K562 (cell line): ENCODE data around the gene PMVK. TPM values are rescaled to one million over a fixed set of nuclear protein-coding genes. Genes with fewer than 3 reads are reported as not detected.

Experiments
- ARID2 ChIP-seq: fragments of 450-650 bp; IDR thresholded peaks from 2 replicates; pipeline ENCODE4 v1.6.1; 2017; ENCODE audit warnings: antibody characterized with exemption, mild to moderate bottlenecking
- ATF1 ChIP-seq, 2 experiments: fragments of 450-650 bp in 1 of 2; IDR thresholded peaks; 2 replicates each; pipeline ENCODE4 v1.6.1; 2016; ENCODE audit warnings: missing compliant biosample characterization in 1 of 2, missing genetic modification characterization in 1 of 2
- BRD9 ChIP-seq: fragments of 450-650 bp; IDR thresholded peaks from 2 replicates; pipeline ENCODE4 v1.6.1; 2018; ENCODE audit warnings: low read depth; ENCODE audit not compliant: partially characterized antibody
- BRF2 ChIP-seq: IDR thresholded peaks from 3 replicates; pipeline ENCODE4 v1.6.1; 2011; ENCODE audit warnings: borderline replicate concordance, mild to moderate bottlenecking; ENCODE audit not compliant: insufficient read length, insufficient read depth
- CBFA2T2 ChIP-seq: fragments of 450-650 bp; conservative IDR thresholded peaks from 2 replicates; pipeline ENCODE4 v1.6.1; 2017; ENCODE audit warnings: mild to moderate bottlenecking
- ESRRA ChIP-seq: fragments of 450-650 bp; IDR thresholded peaks from 2 replicates; pipeline ENCODE4 v1.6.1; 2014; ENCODE audit warnings: low read depth, mild to moderate bottlenecking, moderate library complexity, borderline replicate concordance
- FOXA3 ChIP-seq, 2 experiments: fragments of 450-650 bp in 1 of 2; sonication (generic) in 1 of 2; formaldehyde crosslinking; IDR thresholded peaks in 1 of 2; conservative IDR thresholded peaks in 1 of 2; 2 replicates each; pipeline versions ENCODE4 v1.4.0 to v1.8.0; 2020 to 2022; ENCODE audit warnings: mild to moderate bottlenecking in 2 of 2, missing genetic modification reagents in 1 of 2
- FOXK2 ChIP-seq, 2 experiments: fragments of 450-650 bp; IDR thresholded peaks in 1 of 2; conservative IDR thresholded peaks in 1 of 2; 2 replicates each; pipeline ENCODE4 v1.6.1; 2016; ENCODE audit warnings: low read depth in 2 of 2, mild to moderate bottlenecking in 1 of 2
- GABPB1 ChIP-seq: sonication (generic); formaldehyde crosslinking; IDR thresholded peaks from 2 replicates; pipeline ENCODE4 v1.8.0; 2022; ENCODE audit warnings: mild to moderate bottlenecking, missing genetic modification reagents
- GTF2A2 ChIP-seq: IDR thresholded peaks from 2 replicates; pipeline ENCODE4 v1.6.1; 2016; ENCODE audit warnings: mild to moderate bottlenecking, missing genetic modification characterization, missing compliant biosample characterization
- HMGXB4 ChIP-seq: sonication (generic); formaldehyde crosslinking; IDR thresholded peaks from 2 replicates; pipeline ENCODE4 v1.8.1; 2023; ENCODE audit warnings: mild to moderate bottlenecking, missing genetic modification reagents
- PCBP1 ChIP-seq: fragments of 200-400 bp; formaldehyde crosslinking; IDR thresholded peaks from 2 replicates; pipeline ENCODE4 v1.6.1; 2018; ENCODE audit warnings: mild to moderate bottlenecking, low read depth, low read length; ENCODE audit not compliant: poor library complexity, severe bottlenecking
- POLR2AphosphoS2 ChIP-seq: IDR thresholded peaks from 2 replicates; pipeline ENCODE4 v1.6.1; 2012; ENCODE audit warnings: low read length, improper control_type of control experiment
- RAD51 ChIP-seq: fragments of 450-650 bp; IDR thresholded peaks from 2 replicates; pipeline ENCODE4 v1.7.1; 2016; ENCODE audit warnings: low read depth, mild to moderate bottlenecking, borderline replicate concordance
- SMAD2 ChIP-seq: fragments of 150-350 bp; IDR thresholded peaks from 2 replicates; pipeline ENCODE4 v1.6.1; 2014; ENCODE audit warnings: low read depth, mild to moderate bottlenecking, low read length
- ZBTB7A ChIP-seq: IDR thresholded peaks from 2 replicates; pipeline ENCODE4 v1.6.1; 2011; ENCODE audit warnings: low read depth, mild to moderate bottlenecking, low read length, moderate library complexity, borderline replicate concordance; ENCODE audit not compliant: control insufficient read depth
- ZNF212 ChIP-seq: fragments of 450-650 bp; formaldehyde crosslinking; IDR thresholded peaks from 2 replicates; pipeline ENCODE4 v1.4.0; 2020; ENCODE audit warnings: mild to moderate bottlenecking
- ZNF282 ChIP-seq: sonication (generic); formaldehyde crosslinking; IDR thresholded peaks from 2 replicates; pipeline ENCODE4 v1.8.1; 2023; ENCODE audit warnings: missing genetic modification reagents
- polyA plus RNA-seq, 8 experiments: library from polyadenylated mRNA; depleted of rRNA in 4 of 8; stranded (reverse) in 5 of 8; unstranded in 3 of 8; fragments of >200 nt; fragmentation: Nextera tagmentation in 2 of 8; fragmentation: Illumina TruSeq in 1 of 8; extraction: Ambion mirVana in 2 of 8; extraction: Trizol in 1 of 8; gene quantifications; 2 replicates each; pipeline versions ENCODE4 v1.2.1 to v1.2.3, GENCODE V29; 2011 to 2014; ENCODE audit warnings: inconsistent platforms in 1 of 8, missing spikeins in 1 of 8
- total RNA-seq, 7 experiments: library from RNA; depleted of rRNA in 6 of 7; stranded (reverse); fragments of >200 nt in 6 of 7; fragmentation: Illumina TruSeq in 2 of 7; extraction: Trizol in 2 of 7; gene quantifications; 2 replicates each; pipeline versions ENCODE4 v1.2.1 to v1.2.3, GENCODE V29; 2011 to 2021; ENCODE audit warnings: low replicate concordance in 1 of 7
- TF ChIP-seq, protein P1 (sequence below): IDR thresholded peaks from 2 replicates; pipeline ENCODE4 v1.6.1; 2012; ENCODE audit warnings: low read depth, low read length, improper control_type of control experiment, borderline replicate concordance
- TF ChIP-seq, protein P2 (sequence below): sonication (generic); formaldehyde crosslinking; IDR thresholded peaks from 2 replicates; pipeline ENCODE4 v1.8.0; 2022; ENCODE audit warnings: mild to moderate bottlenecking, missing genetic modification reagents, borderline replicate concordance

The PMVK gene
- total and polyA plus RNA-seq, 9 of the 15 experiments (the other 6 are each of a cell fraction or from before 2014, with no cell fraction given), result 1.1 to 15.3 (median 6.3) TPM

DNA sequence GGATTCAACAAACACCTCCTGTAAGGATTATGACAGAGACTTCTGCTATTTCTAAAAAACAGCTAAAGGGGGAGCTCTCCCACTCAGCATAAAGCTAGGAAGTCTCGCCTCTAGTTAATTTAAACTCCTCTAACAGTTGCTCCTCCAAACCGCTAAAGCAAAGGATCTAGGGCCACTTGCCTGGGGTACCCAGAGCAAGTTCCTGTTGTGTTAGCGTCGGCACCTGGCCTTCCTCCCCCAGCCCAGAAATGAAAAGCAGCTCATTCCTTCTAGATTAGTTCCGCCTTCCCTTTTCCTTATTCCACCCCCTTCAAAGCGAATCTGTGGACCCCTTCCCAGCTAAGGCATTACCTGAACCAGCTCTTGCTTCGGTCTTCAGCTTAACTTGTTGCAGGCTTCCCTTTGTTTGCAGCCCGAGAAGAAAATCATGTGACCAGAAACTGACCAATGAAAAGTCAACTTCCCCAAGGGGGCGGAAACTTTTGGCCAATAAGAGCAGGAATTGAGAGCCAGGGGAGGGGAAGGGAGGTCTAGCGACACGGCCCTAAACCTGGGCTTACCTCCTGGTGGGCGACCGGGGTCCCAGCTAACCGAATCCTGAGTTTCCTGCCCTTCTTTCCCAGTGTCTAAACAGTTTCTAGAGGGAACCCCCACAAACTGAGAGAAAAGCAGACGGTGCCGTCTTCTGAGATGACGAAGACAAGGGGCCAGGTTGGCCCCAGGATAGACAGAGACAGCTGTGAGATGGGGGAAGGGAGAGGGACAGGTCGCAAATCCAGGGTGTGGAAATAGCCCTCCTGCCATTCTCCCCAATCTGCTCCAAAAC, 19.4 kb upstream of the PMVK start, which contains the start of gene PBXIP1 (continued):
- TF ChIP-seq GABPB1 (CRISPR knock-in tag) (0 out of 2 replicates have a peak, but pooled peaks have one; percentile 51), ARID2 (no peak), ATF1 (CRISPR knock-in tag; IDR thresholded peaks at IDR 0.05) (no peak), ATF1 (tag; IDR thresholded peaks at IDR 0.05) (peak; percentile 24; the same call in 1 of the 2 replicates), ZNF212 (no peak), PCBP1 (no peak), ZNF282 (CRISPR knock-in tag) (no peak), HMGXB4 (0 out of 2 replicates have a peak, but pooled peaks have one; percentile 44), ZBTB7A (peak; percentile 74; the same call in 1 of the 2 replicates), CBFA2T2 (peak; percentile 50), FOXK2 (conservative IDR thresholded peaks at IDR 0.05 in 1 of 2, IDR thresholded peaks at IDR 0.05 in 1 of 2; ENCODE audit: low read depth in 2 of 2) (peak; percentile 37 to 64; a peak in 3 of 4 replicates), FOXA3 (CRISPR knock-in tag; conservative IDR thresholded peaks at IDR 0.05 in 1 of 2, IDR thresholded peaks at IDR 0.05 in 1 of 2) (no peak), BRF2 (no peak), RAD51 (peak; percentile 93), SMAD2 (no peak), ESRRA (no peak), BRD9 (peak; percentile 56), POLR2AphosphoS2 (no peak), GTF2A2 (tag) (no peak)
- TF ChIP-seq, protein P1, sequence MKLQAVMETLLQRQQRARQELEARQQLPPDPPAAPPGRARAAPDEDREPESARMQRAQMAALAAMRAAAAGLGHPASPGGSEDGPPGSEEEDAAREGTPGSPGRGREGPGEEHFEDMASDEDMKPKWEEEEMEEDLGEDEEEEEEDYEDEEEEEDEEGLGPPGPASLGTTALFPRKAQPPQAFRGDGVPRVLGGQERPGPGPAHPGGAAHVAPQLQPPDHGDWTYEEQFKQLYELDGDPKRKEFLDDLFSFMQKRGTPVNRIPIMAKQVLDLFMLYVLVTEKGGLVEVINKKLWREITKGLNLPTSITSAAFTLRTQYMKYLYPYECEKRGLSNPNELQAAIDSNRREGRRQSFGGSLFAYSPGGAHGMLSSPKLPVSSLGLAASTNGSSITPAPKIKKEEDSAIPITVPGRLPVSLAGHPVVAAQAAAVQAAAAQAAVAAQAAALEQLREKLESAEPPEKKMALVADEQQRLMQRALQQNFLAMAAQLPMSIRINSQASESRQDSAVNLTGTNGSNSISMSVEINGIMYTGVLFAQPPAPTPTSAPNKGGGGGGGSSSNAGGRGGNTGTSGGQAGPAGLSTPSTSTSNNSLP, result no peak
- TF ChIP-seq, protein P2, sequence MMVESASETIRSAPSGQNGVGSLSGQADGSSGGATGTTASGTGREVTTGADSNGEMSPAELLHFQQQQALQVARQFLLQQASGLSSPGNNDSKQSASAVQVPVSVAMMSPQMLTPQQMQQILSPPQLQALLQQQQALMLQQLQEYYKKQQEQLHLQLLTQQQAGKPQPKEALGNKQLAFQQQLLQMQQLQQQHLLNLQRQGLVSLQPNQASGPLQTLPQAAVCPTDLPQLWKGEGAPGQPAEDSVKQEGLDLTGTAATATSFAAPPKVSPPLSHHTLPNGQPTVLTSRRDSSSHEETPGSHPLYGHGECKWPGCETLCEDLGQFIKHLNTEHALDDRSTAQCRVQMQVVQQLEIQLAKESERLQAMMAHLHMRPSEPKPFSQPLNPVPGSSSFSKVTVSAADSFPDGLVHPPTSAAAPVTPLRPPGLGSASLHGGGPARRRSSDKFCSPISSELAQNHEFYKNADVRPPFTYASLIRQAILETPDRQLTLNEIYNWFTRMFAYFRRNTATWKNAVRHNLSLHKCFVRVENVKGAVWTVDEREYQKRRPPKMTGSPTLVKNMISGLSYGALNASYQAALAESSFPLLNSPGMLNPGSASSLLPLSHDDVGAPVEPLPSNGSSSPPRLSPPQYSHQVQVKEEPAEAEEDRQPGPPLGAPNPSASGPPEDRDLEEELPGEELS, result 0 out of 2 replicates have a peak, but pooled peaks have one; percentile 71
